Dermis microvascular lymphatic vessel endothelial cell (primary cell): ENCODE results near the gene LYST. TPM values are rescaled to one million over a fixed set of nuclear protein-coding genes. Genes with fewer than 3 reads are reported as not detected.
"Not testable (repeated sequence)": the region's sequence is repeated elsewhere in the genome, so short reads cannot be mapped to it uniquely, and the experiment has no call there.

Experiments
- DNase-seq, 2 donors: peaks; one replicate each; pipeline versions ENCODE4 v3.0.0 to v3.0.0-alpha.2; 2010; ENCODE audit warnings: low read depth in 2 of 2
- total RNA-seq: library from RNA; depleted of rRNA; stranded (reverse); fragments of >200 nt; gene quantifications from 2 replicates; pipeline ENCODE4 v1.2.1, GENCODE V29; 2014

LYST gene
- 10.3 and 15.4 TPM in 2 replicates for total RNA-seq

- peak in 1 of 2 donors; percentile 53 for DNase-seq
Measured at GRCh38 chr1:235866205-235866912, at the start of gene LYST. LYST (minus strand) TSS chr1:235866906; CDS start chr1:235830417, 36,489 bp downstream.

- not testable (repeated sequence) for DNase-seq
Measured at GRCh38 chr1:235915489-235915888, 48.8 kb upstream of the LYST start.

- peak in 1 of 2 donors; percentile 61 for DNase-seq
Measured at GRCh38 chr1:235913311-235913710, 46.6 kb upstream of the LYST start.

- DNase-seq: no peak
Measured at GRCh38 chr1:235911876-235912275, 45.2 kb upstream of the LYST start.

GRCh38 chr1:235911300-235911662, 44.6 kb upstream of the LYST start:
- DNase-seq: no peak

GRCh38 chr1:235910357-235911299, 43.9 kb upstream of the LYST start:
- DNase-seq: peak; percentile 15 to 89

GRCh38 chr1:235908742-235909520, 42.2 kb upstream of the LYST start:
- DNase-seq: peak in 1 of 2 donors; percentile 62

- DNase-seq: no peak
Measured at GRCh38 chr1:235907897-235908240, 41.2 kb upstream of the LYST start.

- DNase-seq: no peak
Measured at GRCh38 chr1:235907187-235907896, 40.6 kb upstream of the LYST start.

- DNase-seq: no peak
Measured at GRCh38 chr1:235906436-235906835, 39.7 kb upstream of the LYST start.

GRCh38 chr1:235903809-235904208, 37.1 kb upstream of the LYST start:
- DNase-seq: not testable (repeated sequence)

GRCh38 chr1:235902677-235903542, 36.2 kb upstream of the LYST start:
- peak in 1 of 2 donors; percentile 33 for DNase-seq

- DNase-seq: no peak
Measured at GRCh38 chr1:235901461-235901860, 34.8 kb upstream of the LYST start.

GRCh38 chr1:235898126-235898525, 31.4 kb upstream of the LYST start:
- no peak for DNase-seq

- DNase-seq: no peak
Measured at GRCh38 chr1:235893840-235894239, 27.1 kb upstream of the LYST start.

GRCh38 chr1:235892734-235893413, 26.2 kb upstream of the LYST start:
- no peak for DNase-seq

- DNase-seq: no peak
Measured at GRCh38 chr1:235892202-235892601, 25.5 kb upstream of the LYST start.

GRCh38 chr1:235888119-235888643, 21.5 kb upstream of the LYST start:
- DNase-seq: no peak

- DNase-seq: no peak
Measured at GRCh38 chr1:235887676-235888075, 21.0 kb upstream of the LYST start.
